Small intestine (tissue), 7 donors: ENCODE results near the gene RTEL1. TPM values are rescaled to one million over a fixed set of nuclear protein-coding genes. Genes with fewer than 3 reads are reported as not detected.
"Not testable (repeated sequence)": the region's sequence is repeated elsewhere in the genome, so short reads cannot be mapped to it uniquely, and the experiment has no call there.

Experiments used
- DNase-seq, 2 donors: peaks; one replicate each; pipeline versions ENCODE4 v3.0.0 to v3.0.0-alpha.2; 2013
- FAIRE-seq: peaks from 2 replicates; lab custom pipeline; 2012; peaks lifted over from hg19 to GRCh38; lab: Jason Lieb, UNC
- H3K27ac ChIP-seq, 3 donors: one replicate each; pipeline ENCODE4 v1.5.1; 2013; ENCODE audit warnings: low read length in 2 of 3, mild to moderate bottlenecking in 2 of 3, control low read depth in 1 of 3, inconsistent platforms in 1 of 3, low read depth in 1 of 3, moderate library complexity in 1 of 3
- H3K27me3 ChIP-seq, 3 donors: one replicate each; pipeline ENCODE4 v1.6.1; 2013; ENCODE audit warnings: low read length in 3 of 3, inconsistent platforms in 1 of 3; ENCODE audit not compliant: control insufficient read depth in 3 of 3, insufficient read depth in 3 of 3
- H3K36me3 ChIP-seq, 3 donors: one replicate each; pipeline ENCODE4 v1.6.1; 2013; ENCODE audit warnings: low read length in 3 of 3, inconsistent platforms in 1 of 3, low read depth in 1 of 3, mild to moderate bottlenecking in 1 of 3, moderate library complexity in 1 of 3; ENCODE audit not compliant: control insufficient read depth in 3 of 3, insufficient read depth in 2 of 3
- H3K4me1 ChIP-seq, 3 donors: one replicate each; pipeline ENCODE4 v1.6.1; 2013; ENCODE audit warnings: low read length in 2 of 3, inconsistent platforms in 1 of 3, low read depth in 1 of 3, mild to moderate bottlenecking in 1 of 3, moderate library complexity in 1 of 3; ENCODE audit not compliant: control insufficient read depth in 3 of 3, insufficient read depth in 2 of 3
- H3K4me3 ChIP-seq, 3 donors: one replicate each; pipeline ENCODE4 v1.5.1; 2013; ENCODE audit warnings: low read length in 3 of 3, control low read depth in 1 of 3, inconsistent platforms in 1 of 3, low read depth in 1 of 3, mild to moderate bottlenecking in 1 of 3, moderate library complexity in 1 of 3
- H3K9me3 ChIP-seq, 2 donors: one replicate each; pipeline ENCODE4 v1.6.1; 2013; ENCODE audit warnings: low read depth in 1 of 2, low read length in 1 of 2; ENCODE audit not compliant: control insufficient read depth in 2 of 2, insufficient read depth in 1 of 2
- WGBS, 3 donors: extraction: QIAGEN DNeasy Blood & Tissue Kit; methylation state at CpG; one replicate each; pipeline ENCODE4 v1.1.7; 2013; 5-methylcytosine and 5-hydroxymethylcytosine counted together
- polyA plus RNA-seq, 4 donors: library from polyadenylated mRNA; stranded (reverse) in 3 of 4; unstranded in 1 of 4; fragments of 200-250 nt in 3 of 4; fragments of 120-200 nt in 1 of 4; gene quantifications; one replicate each; pipeline versions ENCODE4 v1.2.1 to v1.2.3, GENCODE V29; 2013
- donor health status: healthy with polysubstance abuse.
- donor health status: control.
- donor health status: control.
- donor health status: Bipolar disorder and iron deficiency.
- donor health status: healthy.

RTEL1 gene
- polyA plus RNA-seq, 4 donors, result 3.5 to 15.0 (median 10.5) TPM

DNA sequence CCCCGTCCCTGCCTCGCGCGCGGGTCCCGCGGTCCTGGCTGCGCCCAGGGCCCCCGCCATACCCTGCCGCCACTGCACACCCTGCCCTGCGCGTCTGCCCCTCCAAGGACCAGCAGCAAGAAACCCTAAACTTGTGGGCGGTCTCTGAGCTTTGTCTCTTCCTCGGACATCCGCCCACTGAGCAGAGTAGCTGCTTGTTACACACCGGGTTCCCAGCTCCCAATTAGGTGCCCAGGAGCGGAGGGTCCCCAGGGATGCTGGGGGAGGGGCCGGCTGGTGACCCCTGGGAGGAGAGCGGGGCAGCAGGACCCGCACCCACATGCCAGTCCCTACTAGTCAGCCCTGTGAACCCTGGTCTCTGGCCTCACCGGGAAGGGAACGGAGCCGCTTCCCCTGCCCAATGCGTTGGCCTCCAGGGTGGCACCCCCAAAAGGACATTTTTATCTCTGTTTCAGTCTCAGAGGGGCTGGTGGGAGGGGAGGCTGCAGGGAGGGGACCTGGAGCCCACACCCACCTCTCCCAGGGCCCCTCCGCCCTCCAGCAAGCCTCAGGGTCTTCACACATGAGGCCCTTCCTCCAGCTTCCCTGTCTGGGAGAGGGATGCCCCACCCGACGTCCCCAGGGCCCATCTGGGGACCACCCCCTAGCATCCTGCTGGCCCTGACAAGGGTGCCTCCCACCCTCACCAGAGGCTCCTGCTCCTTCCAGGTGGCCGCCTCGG is 15.4 kb upstream of the RTEL1 start:
- DNase-seq, result peak in 1 of 2 donors; percentile 35
- 22 to 35% (median 26%) methylated on average over 19 to 29 of the region's 29 CpGs for WGBS, 3 donors

DNA sequence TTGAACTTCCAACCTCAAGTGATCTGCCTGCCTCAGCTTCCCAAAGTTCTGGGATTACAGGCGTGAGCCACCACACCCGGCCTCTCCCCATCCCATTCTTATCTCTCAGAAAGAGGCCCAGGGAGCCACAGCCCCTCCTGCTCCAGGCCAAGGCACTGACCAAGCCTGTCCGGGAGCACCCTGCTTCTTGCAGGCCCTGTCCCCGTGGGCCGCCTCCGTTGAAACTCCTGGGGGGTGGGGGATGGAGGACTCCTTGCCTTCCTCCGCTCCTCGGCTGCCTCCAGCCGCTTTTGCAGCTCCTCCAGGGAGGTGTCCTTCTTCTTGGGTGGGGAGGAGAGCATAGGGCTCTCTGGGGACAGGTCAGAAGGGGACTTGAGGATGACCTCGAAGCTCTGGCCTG is 14.6 kb upstream of the RTEL1 start:
- Histone ChIP-seq H3K4me1 (peaks cover 0 to 7% (median 2%) of the 10 kb centered on the region in 3 donors), H3K27ac (no peak overlapping the region), H3K9me3 (no peaks in the 10 kb centered on the region), H3K36me3 (peaks cover 0 to 4% (median 0%) of the 10 kb centered on the region in 3 donors), H3K4me3 (no peak overlapping the region), H3K27me3 (peaks cover 0 to 4% (median 0%) of the 10 kb centered on the region in 3 donors)
- FAIRE-seq (no peak), DNase-seq (no peak)
- WGBS, 3 donors, result 72 to 82% (median 82%) methylated on average over 10 of the region's 10 CpGs

More for the DNA sequence above, 15.4 kb upstream of the RTEL1 start:
- H3K36me3 ChIP-seq, result peaks cover 0 to 4% (median 0%) of the 10 kb centered on the region in 3 donors
- H3K27me3 ChIP-seq, result peaks cover 0 to 4% (median 0%) of the 10 kb centered on the region in 3 donors
- peaks cover 0 to 7% (median 2%) of the 10 kb centered on the region in 3 donors for H3K4me1 ChIP-seq
- peak overlapping the region in 2 of 3 donors; percentile 34 to 77 for H3K27ac ChIP-seq
- FAIRE-seq, result no peak
- no peaks in the 10 kb centered on the region for H3K9me3 ChIP-seq
- peak overlapping the region; percentile 22 to 33 (median 28) for H3K4me3 ChIP-seq

DNA sequence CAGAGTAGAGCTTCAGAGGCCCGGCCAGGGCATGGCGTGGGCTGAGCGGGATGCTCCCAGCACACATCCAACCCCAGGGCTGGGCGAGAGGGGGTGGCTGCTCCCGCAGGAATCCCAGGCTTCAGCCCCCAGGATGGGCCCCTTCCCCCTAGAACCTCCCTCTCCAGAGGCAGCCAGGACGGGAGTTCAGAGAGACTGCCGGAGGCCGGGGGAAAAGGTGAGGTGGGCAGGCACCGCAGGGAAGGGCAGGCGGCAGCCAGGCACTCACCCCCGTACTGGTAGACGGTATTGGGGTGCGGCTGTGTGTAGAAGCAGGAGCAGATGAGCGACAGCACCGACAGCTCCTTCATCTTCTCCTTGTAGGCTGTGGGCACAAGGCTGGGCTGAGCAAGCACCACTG is 14.2 kb upstream of the RTEL1 start:
- no peak for FAIRE-seq
- no peak for DNase-seq
- H3K36me3 ChIP-seq, result peaks cover 0 to 4% (median 2%) of the 10 kb centered on the region in 3 donors
- peaks cover 0 to 7% (median 2%) of the 10 kb centered on the region in 3 donors for H3K4me1 ChIP-seq
- 86 to 90% (median 88%) methylated on average over 12 to 15 of the region's 15 CpGs for WGBS, 3 donors
- no peaks in the 10 kb centered on the region for H3K9me3 ChIP-seq
- no peak overlapping the region for H3K4me3 ChIP-seq
- H3K27ac ChIP-seq, result no peak overlapping the region
- H3K27me3 ChIP-seq, result peaks cover 0 to 4% (median 0%) of the 10 kb centered on the region in 3 donors

DNA sequence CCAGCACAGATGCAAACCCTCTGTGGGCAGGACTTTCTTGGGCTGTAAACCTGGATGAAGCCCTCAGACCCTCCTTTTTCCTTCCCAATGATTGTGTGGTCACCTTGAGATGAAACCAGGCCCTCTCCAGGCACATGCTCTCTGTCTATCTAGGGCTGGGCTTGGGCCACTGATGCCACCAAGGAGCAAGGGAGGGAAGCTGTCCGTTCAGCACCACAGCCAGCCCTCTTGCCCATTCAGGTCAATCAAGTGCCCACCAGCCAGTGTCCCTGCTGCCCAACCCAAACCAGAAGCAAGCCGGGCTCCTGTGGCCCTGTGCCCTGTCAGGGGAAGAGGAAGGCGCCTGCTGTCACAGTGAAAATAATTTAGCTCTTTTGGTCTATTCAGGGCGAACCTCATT is 12.9 kb upstream of the RTEL1 start:
- peaks cover 0 to 7% (median 2%) of the 10 kb centered on the region in 3 donors for H3K4me1 ChIP-seq
- H3K27me3 ChIP-seq, result peaks cover 0 to 4% (median 0%) of the 10 kb centered on the region in 3 donors
- no peak for FAIRE-seq
- H3K4me3 ChIP-seq, result no peak overlapping the region
- H3K9me3 ChIP-seq, result no peaks in the 10 kb centered on the region
- 70 to 76% (median 72%) methylated on average over 4 of the region's 4 CpGs for WGBS, 3 donors
- H3K36me3 ChIP-seq, result peaks cover 0 to 4% (median 2%) of the 10 kb centered on the region in 3 donors
- no peak for DNase-seq
- H3K27ac ChIP-seq, result no peak overlapping the region

DNA sequence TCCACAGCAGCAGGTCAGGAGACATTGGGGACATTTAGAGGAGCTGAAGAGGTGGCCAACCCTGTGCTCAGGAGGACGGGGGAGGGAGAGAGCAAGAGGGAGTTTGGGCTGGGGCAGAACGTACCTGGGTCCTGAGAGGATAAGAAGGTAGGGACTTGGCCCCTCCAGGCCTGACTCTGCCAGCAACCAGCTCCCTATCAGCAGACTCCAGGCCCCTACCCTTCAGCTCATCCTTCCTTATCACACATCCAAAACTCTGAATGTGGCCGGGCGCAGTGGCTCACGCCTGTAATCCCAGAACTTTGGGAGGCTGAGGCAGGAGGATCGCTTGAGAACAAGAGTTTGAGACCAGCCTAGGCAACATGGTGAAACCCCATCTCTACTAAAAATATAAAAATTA is 9.9 kb upstream of the RTEL1 start:
- WGBS, 3 donors, result 80 to 92% (median 86%) methylated on average over 6 of the region's 6 CpGs

DNA sequence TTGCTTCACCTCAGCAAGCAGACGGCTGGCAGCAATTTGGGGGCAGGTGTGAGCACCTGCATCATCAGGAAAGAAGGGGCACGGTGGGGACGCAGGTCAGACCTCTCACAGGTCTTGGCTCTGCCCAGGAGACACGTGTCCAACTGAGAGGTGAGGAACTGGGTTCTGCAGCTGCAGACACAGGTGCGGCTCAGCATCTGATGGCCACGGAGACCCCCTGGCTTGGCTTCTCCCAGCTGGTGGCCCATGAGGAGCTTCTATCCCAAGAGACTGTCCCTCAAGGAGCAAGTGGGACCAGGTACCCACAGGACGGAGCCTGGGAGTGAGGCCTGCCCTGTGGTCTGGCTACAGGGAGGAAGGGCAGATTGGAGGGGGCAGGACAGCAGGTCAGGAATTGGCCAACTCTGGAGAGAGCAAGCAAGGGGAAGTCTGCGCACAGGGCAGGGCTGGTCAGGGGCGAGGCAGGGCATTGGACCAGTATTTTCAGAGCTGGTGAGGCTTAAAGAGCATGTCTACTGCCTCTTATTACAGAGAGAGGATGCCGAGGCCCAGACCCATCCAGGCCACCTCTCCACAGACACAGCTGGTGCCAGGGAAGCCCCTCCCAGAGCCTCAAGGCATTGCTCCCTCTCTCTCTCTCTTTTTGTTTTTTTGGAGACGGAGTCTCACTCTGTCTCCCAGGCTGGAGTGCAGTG is 9.1 kb upstream of the RTEL1 start:
- DNase-seq (no peak), FAIRE-seq (no peak)
- Histone ChIP-seq H3K27me3 (peaks cover 0 to 21% (median 0%) of the 10 kb centered on the region in 3 donors), H3K4me3 (no peak overlapping the region), H3K4me1 (peaks cover 0 to 9% (median 0%) of the 10 kb centered on the region in 3 donors), H3K36me3 (peaks cover 0 to 2% (median 0%) of the 10 kb centered on the region in 3 donors), H3K27ac (no peak overlapping the region), H3K9me3 (no peaks in the 10 kb centered on the region)
- WGBS, 3 donors, result 63 to 78% (median 65%) methylated on average over 11 of the region's 11 CpGs

More for the DNA sequence above, 9.9 kb upstream of the RTEL1 start:
- Histone ChIP-seq H3K36me3 (peaks cover 0 to 4% (median 2%) of the 10 kb centered on the region in 3 donors), H3K27ac (no peak overlapping the region), H3K27me3 (peaks cover 0 to 20% (median 0%) of the 10 kb centered on the region in 3 donors), H3K4me3 (no peak overlapping the region), H3K4me1 (peaks cover 0 to 5% (median 0%) of the 10 kb centered on the region in 3 donors), H3K9me3 (no peaks in the 10 kb centered on the region)
- FAIRE-seq (no peak), DNase-seq (no peak)

DNA sequence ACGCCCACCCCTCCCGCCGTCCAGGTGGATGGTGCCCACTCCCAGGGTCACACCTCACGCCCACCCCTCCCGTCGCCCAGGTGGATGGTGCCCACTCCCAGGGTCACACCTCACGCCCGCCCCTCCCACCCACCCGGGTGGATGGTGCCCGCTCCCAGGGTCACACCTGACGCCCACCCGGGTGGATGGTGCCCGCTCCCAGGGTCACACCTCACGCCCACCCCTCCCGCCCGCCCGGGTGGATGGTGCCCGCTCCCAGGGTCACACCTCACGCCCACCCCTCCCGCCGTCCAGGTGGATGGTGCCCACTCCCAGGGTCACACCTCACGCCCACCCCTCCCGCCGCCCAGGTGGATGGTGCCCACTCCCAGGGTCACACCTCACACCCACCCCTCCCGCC is 7.6 kb upstream of the RTEL1 start:
- H3K36me3 ChIP-seq, DNase-seq, FAIRE-seq, H3K4me3 ChIP-seq, H3K9me3 ChIP-seq, H3K27ac ChIP-seq: not testable (repeated sequence)
- peaks cover 0 to 22% (median 0%) of the 10 kb centered on the region in 3 donors for H3K27me3 ChIP-seq
- H3K4me1 ChIP-seq, result peaks cover 0 to 12% (median 0%) of the 10 kb centered on the region in 3 donors
- 84 to 93% (median 89%) methylated on average over 12 to 25 of the region's 25 CpGs for WGBS, 3 donors

DNA sequence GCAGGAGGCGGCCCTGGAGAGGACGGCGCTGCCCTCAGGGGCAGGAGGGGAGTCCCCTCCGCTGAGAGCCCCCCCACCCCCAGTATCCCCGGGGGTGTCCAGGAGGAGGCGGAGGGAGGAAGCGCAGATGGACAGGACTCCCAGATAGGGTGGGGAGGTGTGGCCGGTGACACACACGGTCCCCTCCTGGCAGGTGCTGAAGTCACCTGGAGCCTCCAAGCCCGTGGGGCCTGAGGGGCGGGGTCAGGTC is 6.2 kb upstream of the RTEL1 start:
- peaks cover 0 to 12% (median 0%) of the 10 kb centered on the region in 3 donors for H3K4me1 ChIP-seq
- no peaks in the 10 kb centered on the region for H3K9me3 ChIP-seq
- FAIRE-seq (no peak), DNase-seq (no peak)
- 9 to 26% (median 18%) methylated on average over 11 of the region's 11 CpGs for WGBS, 3 donors
- H3K27ac ChIP-seq, result no peak overlapping the region
- H3K36me3 ChIP-seq, result peaks cover 0 to 2% (median 0%) of the 10 kb centered on the region in 3 donors
- peak overlapping the region in 2 of 3 donors; percentile 20 to 48 for H3K4me3 ChIP-seq
- H3K27me3 ChIP-seq, result peaks cover 0 to 22% (median 0%) of the 10 kb centered on the region in 3 donors
